Gastroesophageal sphincter (tissue), 4 donors: ENCODE data around the gene SLC6A9. TPM values are rescaled to one million over a fixed set of nuclear protein-coding genes. Genes with fewer than 3 reads are reported as not detected.

Source experiments
- ATAC-seq: fragments of 150-250 bp; one replicate; pipeline ENCODE4 v1.9.1; 2016; ENCODE audit warnings: mild to moderate bottlenecking, moderate library complexity
- H3K27ac ChIP-seq, 4 donors: fragments of 200-600 bp; sonication (generic) in 3 of 4; 1 replicate in 3 of 4; 2 replicates in 1 of 4; pipeline ENCODE4 v1.5.1; 2016 to 2019
- H3K27me3 ChIP-seq: fragments of 200-600 bp; sonication (generic); one replicate; pipeline ENCODE4 v1.5.1; 2019
- H3K36me3 ChIP-seq, 2 donors: fragments of 200-600 bp; sonication (generic); one replicate each; pipeline ENCODE4 v1.5.1; 2019; ENCODE audit warnings: control low read depth in 1 of 2
- H3K4me1 ChIP-seq, 3 donors: fragments of 200-600 bp; sonication (generic); 1 replicate in 2 of 3; 2 replicates in 1 of 3; pipeline ENCODE4 v1.5.1; 2016 to 2019; ENCODE audit warnings: control low read depth in 2 of 3
- H3K4me3 ChIP-seq, 2 donors: fragments of 200-600 bp; sonication (generic); one replicate each; pipeline ENCODE4 v1.5.1; 2019; ENCODE audit warnings: mild to moderate bottlenecking in 1 of 2, moderate library complexity in 1 of 2
- H3K9me3 ChIP-seq, 3 donors: fragments of 200-600 bp; sonication (generic); one replicate each; pipeline ENCODE4 v1.5.1; 2017 to 2019; ENCODE audit warnings: control low read depth in 2 of 3
- EP300 ChIP-seq: sonication (generic); formaldehyde crosslinking; IDR thresholded peaks from one replicate; pipeline ENCODE4 v1.6.1; 2017; ENCODE audit warnings: antibody characterized with exemption, mild to moderate bottlenecking
- POLR2A ChIP-seq, 2 donors: fragments of 450-650 bp; IDR thresholded peaks; one replicate each; pipeline ENCODE4 v1.6.1; 2017; ENCODE audit warnings: antibody characterized with exemption in 2 of 2, mild to moderate bottlenecking in 2 of 2, moderate library complexity in 1 of 2
- POLR2AphosphoS5 ChIP-seq: sonication (generic); formaldehyde crosslinking; IDR thresholded peaks from one replicate; pipeline ENCODE4 v1.6.1; 2017; ENCODE audit warnings: antibody characterized with exemption
- WGBS, 2 donors: methylation state at CpG; one replicate each; pipeline ENCODE4 v1.1.5; 2018; ENCODE audit warnings: low coverage in 1 of 2; 5-methylcytosine and 5-hydroxymethylcytosine counted together
- total RNA-seq, 4 donors: library from RNA; depleted of rRNA; stranded (reverse); fragments of >200 nt; gene quantifications; one replicate each; pipeline ENCODE4 v1.1.0, GENCODE V29; 2016
- TF ChIP-seq, protein P1 (sequence below), 4 experiments: fragments of 200-600 bp in 2 of 4; fragments of 450-650 bp in 2 of 4; sonication (generic) in 1 of 4; IDR thresholded peaks; one replicate each; pipeline ENCODE4 v1.5.1; 2017 to 2019; ENCODE audit warnings: antibody characterized with exemption in 4 of 4, mild to moderate bottlenecking in 2 of 4, moderate library complexity in 2 of 4

The SLC6A9 gene
- total RNA-seq, 4 donors from 2014 or later, result 1.8 to 14.2 (median 7.5) TPM

GRCh38 chr1:44014365-44015104, 16.7 kb downstream of the SLC6A9 start:
- H3K4me3 ChIP-seq, result no peak overlapping the region
- H3K36me3 ChIP-seq, result peaks cover 0 to 16% of the 10 kb centered on the region in 2 donors
- WGBS, 2 donors, result 72 to 84% methylated on average over 3 to 4 of the region's 8 CpGs
- no peak for TF ChIP-seq POLR2A (IDR thresholded peaks at IDR 0.05)
- TF ChIP-seq POLR2AphosphoS5, result no peak
- H3K4me1 ChIP-seq, result peaks cover 0 to 26% (median 4%) of the 10 kb centered on the region in 3 donors
- H3K27me3 ChIP-seq, result no peaks in the 10 kb centered on the region
- no peak overlapping the region for H3K27ac ChIP-seq
- no peak for ATAC-seq
- H3K9me3 ChIP-seq, result no peaks in the 10 kb centered on the region

DNA sequence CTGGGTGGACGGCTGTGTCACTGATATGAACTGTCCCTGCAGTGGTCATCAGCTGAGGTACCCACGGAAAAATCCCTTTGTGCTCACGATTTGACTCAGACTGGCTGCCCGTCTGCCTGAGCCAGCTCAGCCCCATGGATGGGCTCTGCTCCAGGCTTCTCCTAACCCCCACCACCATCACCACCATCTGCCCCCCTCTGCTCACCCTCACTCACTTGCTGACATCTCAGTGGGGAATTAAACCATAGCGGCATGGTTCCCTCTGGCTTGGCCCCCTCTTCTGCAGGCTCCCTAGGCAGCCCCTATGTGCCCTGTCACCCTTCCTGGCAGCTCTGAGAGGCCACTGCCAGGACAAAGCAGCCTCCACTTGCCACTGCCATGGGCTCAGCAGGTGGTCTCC, 17.3 kb downstream of the SLC6A9 start:
- H3K27me3 ChIP-seq, result no peaks in the 10 kb centered on the region
- 78 to 91% methylated on average over 4 of the region's 5 CpGs for WGBS, 2 donors
- peaks cover 0 to 26% (median 4%) of the 10 kb centered on the region in 3 donors for H3K4me1 ChIP-seq
- no peak overlapping the region for H3K4me3 ChIP-seq
- peaks cover 0 to 18% of the 10 kb centered on the region in 2 donors for H3K36me3 ChIP-seq
- H3K9me3 ChIP-seq, result no peaks in the 10 kb centered on the region
- ATAC-seq, result no peak
- TF ChIP-seq, protein P1, sequence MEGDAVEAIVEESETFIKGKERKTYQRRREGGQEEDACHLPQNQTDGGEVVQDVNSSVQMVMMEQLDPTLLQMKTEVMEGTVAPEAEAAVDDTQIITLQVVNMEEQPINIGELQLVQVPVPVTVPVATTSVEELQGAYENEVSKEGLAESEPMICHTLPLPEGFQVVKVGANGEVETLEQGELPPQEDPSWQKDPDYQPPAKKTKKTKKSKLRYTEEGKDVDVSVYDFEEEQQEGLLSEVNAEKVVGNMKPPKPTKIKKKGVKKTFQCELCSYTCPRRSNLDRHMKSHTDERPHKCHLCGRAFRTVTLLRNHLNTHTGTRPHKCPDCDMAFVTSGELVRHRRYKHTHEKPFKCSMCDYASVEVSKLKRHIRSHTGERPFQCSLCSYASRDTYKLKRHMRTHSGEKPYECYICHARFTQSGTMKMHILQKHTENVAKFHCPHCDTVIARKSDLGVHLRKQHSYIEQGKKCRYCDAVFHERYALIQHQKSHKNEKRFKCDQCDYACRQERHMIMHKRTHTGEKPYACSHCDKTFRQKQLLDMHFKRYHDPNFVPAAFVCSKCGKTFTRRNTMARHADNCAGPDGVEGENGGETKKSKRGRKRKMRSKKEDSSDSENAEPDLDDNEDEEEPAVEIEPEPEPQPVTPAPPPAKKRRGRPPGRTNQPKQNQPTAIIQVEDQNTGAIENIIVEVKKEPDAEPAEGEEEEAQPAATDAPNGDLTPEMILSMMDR (IDR thresholded peaks at IDR 0.05), result no peak
- no peak for TF ChIP-seq POLR2A (IDR thresholded peaks at IDR 0.05)
- TF ChIP-seq EP300, result no peak
- TF ChIP-seq POLR2AphosphoS5, result no peak
- H3K27ac ChIP-seq, result no peak overlapping the region

GRCh38 chr1:44012941-44013609, 18.2 kb downstream of the SLC6A9 start:
- TF ChIP-seq POLR2AphosphoS5 (no peak), EP300 (no peak), POLR2A (IDR thresholded peaks at IDR 0.05) (no peak)
- TF ChIP-seq, protein P1 (IDR thresholded peaks at IDR 0.05), result no peak
- peaks cover 0 to 26% (median 4%) of the 10 kb centered on the region in 3 donors for H3K4me1 ChIP-seq
- no peaks in the 10 kb centered on the region for H3K27me3 ChIP-seq
- no peak for ATAC-seq
- H3K27ac ChIP-seq, result no peak overlapping the region
- no peak overlapping the region for H3K4me3 ChIP-seq
- peaks cover 0 to 19% of the 10 kb centered on the region in 2 donors for H3K36me3 ChIP-seq
- no peaks in the 10 kb centered on the region for H3K9me3 ChIP-seq
- WGBS, 2 donors, result no CpG with 5 or more reads among the region's 13 CpGs

DNA sequence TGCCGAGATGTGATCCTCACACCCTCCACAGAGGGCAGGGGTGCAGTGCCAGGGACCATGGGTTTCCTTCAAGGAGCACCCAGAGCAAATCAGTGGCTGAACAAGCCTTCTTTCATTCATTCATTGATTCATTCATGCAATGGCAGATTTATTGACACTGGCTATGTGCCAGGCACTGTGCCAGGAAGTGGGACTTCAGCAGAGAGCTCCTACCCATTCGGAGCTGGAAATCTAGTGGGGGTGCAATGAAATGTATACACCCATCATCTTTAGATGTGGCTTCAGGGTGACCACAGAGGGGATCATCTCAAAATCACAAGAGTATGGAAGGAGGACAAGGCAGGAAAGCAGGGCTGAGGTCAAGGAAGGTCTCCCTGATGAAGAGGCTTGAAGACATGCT, 18.9 kb downstream of the SLC6A9 start:
- peaks cover 0 to 26% (median 4%) of the 10 kb centered on the region in 3 donors for H3K4me1 ChIP-seq
- TF ChIP-seq, protein P1 (IDR thresholded peaks at IDR 0.05), result no peak
- TF ChIP-seq POLR2A (IDR thresholded peaks at IDR 0.05) (no peak), EP300 (no peak), POLR2AphosphoS5 (no peak)
- no peak overlapping the region for H3K27ac ChIP-seq
- H3K27me3 ChIP-seq, result no peaks in the 10 kb centered on the region
- peaks cover 0 to 13% of the 10 kb centered on the region in 2 donors for H3K36me3 ChIP-seq
- ATAC-seq, result no peak
- no peaks in the 10 kb centered on the region for H3K9me3 ChIP-seq
- H3K4me3 ChIP-seq, result no peak overlapping the region
- WGBS, 2 donors, result no CpG with 5 or more reads among the region's 2 CpGs

DNA sequence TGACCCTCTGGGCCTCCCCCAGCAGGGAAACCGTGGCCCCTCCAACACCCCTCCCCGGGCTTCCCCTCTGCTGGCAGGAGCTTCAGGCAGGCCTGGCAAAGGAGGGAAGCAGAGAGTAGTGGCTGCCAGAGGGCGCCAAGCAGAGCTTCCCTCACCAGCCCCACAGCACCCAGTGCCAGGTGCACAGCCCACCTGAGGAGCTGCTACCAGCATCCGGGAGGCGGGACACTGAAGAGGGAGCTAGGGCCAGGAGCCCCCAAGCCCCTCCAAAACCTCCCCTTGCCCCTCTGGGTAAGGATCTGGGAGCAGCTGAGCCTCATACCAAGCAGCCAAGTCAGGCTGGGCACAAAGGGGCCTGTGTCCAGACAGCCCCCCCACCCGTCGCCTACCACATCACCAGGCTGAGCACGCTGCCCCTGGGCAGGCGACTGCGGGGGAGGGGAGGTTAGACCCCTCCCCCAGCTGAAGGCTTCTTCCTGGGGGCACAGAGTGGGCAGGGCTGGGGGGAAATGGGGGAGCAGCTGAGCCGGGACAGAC, 20.3 kb downstream of the SLC6A9 start:
- no peak overlapping the region for H3K27ac ChIP-seq
- no peak for ATAC-seq
- no peaks in the 10 kb centered on the region for H3K27me3 ChIP-seq
- H3K4me1 ChIP-seq, result peaks cover 0 to 25% (median 4%) of the 10 kb centered on the region in 3 donors
- peaks cover 0 to 12% of the 10 kb centered on the region in 2 donors for H3K36me3 ChIP-seq
- 80% methylated on average over 2 of the region's 11 CpGs; no CpG with 5 or more reads in 1 of the 2 donors for WGBS, 2 donors
- H3K4me3 ChIP-seq, result no peak overlapping the region
- H3K9me3 ChIP-seq, result no peaks in the 10 kb centered on the region
- TF ChIP-seq, protein P1 (IDR thresholded peaks at IDR 0.05), result no peak
- no peak for TF ChIP-seq POLR2AphosphoS5
